Measurements from ENCODE around the gene CEP85L.

Gene CEP85L

GRCh38 chr6:118659513-118660217 is 8.3 kb upstream of the CEP85L start:
- no peak for DNase-seq

- DNase-seq, result no peak
Measured at GRCh38 chr6:118656847-118657451, 5.6 kb upstream of the CEP85L start.

GRCh38 chr6:118652051-118652615 is 742 bp upstream of the CEP85L start:
- no peak for DNase-seq

DNA sequence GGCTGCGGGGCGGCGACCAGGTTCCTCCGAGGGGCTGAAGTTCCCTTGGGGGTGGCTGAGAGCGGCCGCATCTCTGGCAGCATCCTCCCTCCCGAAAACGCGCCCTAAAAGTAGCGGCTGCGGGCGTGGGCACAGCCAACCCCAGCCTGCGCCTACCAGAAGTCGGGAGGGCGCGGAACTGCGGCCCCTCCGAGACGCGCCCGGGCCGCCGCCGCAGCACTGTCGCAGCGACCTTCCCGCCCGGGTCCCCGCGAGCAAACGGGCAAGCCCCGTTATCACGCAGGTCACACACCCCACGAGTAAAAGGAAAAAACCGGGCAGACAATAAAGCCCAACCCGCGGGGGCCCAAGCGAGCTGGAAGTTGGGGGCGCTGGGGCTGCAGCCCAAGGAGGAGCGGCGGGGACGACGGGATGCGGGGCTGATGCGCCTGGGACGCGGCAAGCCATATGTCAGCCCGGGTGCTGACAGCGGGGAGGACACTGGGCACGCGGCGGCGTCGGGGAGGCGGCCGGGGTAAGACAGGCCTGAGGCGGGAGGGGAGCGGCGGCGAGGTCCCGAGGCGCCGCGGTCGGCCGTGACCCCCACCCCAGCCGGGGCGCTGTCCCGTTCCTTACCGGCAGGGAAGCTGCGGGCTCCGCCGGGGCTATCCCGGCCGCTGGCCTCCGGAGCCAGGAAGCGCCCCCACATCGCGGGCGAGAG is 659 bp downstream of the CEP85L start:
- DNase-seq, result no peak

- no peak for DNase-seq
Measured at GRCh38 chr6:118649918-118650581, 1.3 kb downstream of the CEP85L start.

GRCh38 chr6:118648866-118649554 is 2.4 kb downstream of the CEP85L start:
- DNase-seq, result no peak

GRCh38 chr6:118646977-118647376 is 4.4 kb downstream of the CEP85L start:
- DNase-seq, result no peak

- no peak for DNase-seq
Measured at GRCh38 chr6:118645395-118645794, 6.0 kb downstream of the CEP85L start.

GRCh38 chr6:118644007-118644406 is 7.4 kb downstream of the CEP85L start:
- DNase-seq, result no peak

- DNase-seq, result no peak
Measured at GRCh38 chr6:118641042-118641441, 10.3 kb downstream of the CEP85L start.

GRCh38 chr6:118639054-118639964 is 12.1 kb downstream of the CEP85L start:
- DNase-seq, result no peak

GRCh38 chr6:118638288-118638687 is 13.1 kb downstream of the CEP85L start:
- DNase-seq, result no peak

DNA sequence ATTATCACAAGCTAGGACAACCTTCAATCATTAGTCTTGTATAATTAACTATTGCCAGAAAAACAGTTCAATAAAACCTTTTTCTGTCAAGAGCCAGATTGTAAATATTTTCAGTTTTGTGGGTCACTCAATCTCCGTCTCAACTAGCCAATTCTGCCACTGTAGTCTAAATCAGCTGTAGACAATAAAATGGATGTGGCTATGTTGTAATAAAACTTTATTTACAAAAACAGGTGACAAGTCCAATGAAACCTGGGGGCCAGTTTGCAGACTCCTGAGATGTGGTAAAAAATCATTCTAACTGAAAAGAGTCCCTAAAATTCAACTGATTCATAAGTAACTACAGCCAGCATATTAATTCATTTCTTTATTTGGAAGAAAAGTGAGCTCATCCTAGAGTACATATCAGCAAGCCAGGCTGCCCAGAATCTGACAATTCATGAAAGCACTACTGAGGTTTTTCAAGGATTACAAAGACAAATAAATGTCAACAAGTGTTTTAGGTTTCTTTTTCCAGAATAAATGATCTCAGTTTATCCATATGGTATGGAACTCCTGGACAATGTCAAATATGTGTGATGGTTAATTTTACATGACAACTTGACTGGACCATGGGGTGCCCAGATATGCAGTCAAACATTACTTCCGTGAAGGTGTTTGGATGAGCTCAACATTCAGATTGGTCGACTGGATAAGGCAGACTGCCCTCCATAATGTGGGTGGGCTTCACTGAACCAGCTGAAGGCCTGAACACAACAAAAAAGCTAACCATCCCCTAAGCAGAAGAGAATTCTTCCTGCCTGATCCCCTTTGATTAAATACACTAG is 15.3 kb downstream of the CEP85L start:
- no peak for DNase-seq

DNA sequence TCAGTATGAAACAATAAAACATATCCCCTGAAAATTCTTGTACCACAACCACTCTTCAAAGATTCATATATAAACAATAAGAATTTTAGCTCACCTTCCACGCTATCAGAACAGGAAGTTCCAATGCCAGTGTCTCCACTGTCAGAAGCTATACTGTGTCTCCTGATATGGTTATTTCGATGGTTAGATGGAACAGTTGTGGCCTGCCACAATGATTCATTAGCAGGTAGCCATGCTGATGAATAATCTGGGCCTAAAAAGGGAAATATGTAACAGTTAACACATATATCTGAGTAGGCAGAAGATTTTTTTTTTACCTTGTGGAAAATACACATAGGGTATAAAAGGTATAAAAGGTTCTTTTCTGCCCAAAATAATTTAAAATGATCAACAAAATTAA is 19.0 kb downstream of the CEP85L start:
- no peak for DNase-seq

- no peak for DNase-seq
Measured at GRCh38 chr6:118630923-118631322, 20.5 kb downstream of the CEP85L start.

DNA sequence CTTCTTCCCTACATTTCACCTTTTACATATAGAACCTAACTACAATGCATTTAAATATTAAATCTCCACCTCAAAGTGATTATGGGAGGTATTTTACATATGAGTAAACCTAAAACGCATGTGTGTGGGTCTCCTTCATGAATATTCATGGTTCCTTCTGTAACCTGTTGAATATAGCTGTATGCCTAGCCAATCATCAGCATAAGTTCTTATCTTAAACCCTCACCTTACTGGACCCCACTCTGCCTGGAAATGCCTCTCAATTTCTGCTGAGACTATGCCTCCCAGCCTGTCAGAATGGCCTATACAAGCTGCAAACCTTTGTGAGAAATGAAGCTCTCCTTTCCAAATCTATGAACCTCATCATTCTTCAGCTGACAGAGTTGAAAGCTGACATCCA is 21.3 kb downstream of the CEP85L start:
- DNase-seq, result no peak

DNA sequence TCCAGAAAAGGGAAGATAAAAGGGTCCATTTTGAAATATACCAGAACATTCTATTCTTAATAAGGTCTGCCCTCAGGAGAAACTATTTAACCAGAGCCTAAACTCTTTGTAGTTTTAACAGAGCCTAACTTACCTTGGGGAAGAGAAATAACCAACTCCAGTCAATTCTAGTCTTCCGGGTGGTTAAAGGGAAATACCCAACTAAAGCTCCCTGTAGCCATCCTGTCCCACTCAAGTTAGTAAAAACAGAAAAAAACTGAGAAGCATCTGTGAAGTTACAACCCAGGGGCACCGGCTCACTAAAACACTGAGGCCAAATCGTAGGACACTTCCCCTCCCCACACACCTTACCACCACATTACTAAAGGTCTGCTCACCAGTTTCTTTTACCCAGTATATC is 23.7 kb downstream of the CEP85L start:
- DNase-seq, result no peak

- no peak for DNase-seq
Measured at GRCh38 chr6:118625833-118626232, 25.6 kb downstream of the CEP85L start.

DNA sequence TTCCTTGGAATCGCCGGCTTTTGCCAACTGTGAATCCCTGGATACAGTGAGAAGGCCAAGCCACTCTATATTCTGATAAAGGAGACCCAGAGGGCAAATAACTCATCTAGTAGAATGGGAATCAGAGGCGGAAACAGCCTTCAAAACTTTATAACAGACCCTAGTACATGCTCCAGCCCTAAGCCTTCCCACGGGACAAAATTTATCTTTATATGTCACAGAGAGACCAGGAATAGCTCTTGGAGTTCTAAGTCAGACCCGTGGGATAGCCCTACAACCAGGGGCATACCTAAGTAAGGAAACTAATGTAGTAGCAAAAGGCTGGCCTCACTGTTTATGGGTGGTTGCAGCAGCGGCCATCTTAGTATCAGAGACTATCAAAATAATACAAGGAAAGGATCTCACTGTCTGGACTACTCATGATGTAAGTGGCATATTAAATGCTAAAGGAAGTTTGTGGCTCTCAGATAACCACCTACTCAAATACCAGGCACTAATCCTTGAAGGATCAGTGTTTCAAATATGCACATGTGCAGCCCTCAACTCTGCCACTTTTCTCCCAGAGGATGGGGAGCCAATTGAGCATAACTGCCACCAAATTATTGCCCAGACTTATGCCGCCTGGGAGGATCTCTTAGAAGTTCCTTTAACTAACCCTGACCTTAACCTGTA is 29.5 kb downstream of the CEP85L start:
- no peak for DNase-seq

DNA sequence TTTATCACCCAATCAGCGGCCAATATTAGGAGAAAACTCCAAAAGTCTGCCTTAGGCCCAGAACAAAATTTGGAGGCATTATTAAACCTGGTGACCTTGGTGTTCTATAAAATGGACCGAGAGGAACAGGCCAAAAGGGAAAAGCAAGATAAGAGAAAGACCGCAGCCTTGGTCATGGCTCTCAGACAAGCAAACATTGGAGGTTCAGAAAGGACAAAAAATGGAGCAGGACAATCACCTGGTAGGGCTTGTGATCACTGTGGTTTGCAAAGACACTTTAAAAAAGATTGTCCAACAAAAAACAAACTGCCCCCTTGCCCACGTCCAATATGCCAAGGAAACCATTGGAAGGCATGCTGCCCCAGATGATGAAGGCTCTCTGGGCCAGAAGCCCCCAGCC is 31.2 kb downstream of the CEP85L start:
- no peak for DNase-seq

Measured in NCI-H1092 (cell line).